Fibroblast of upper back skin (primary cell): ENCODE measurements around the gene ASL.
"Not testable (repeated sequence)": the region's sequence is repeated elsewhere in the genome, so short reads cannot be mapped to it uniquely, and the experiment has no call there.

Source experiments
- DNase-seq: peaks from one replicate; pipeline ENCODE4 v3.0.0-alpha.2; 2013

Gene ASL

GRCh38 chr7:66075590-66076461 is at the start of gene ASL:
ASL (plus strand) TSS chr7:66075819; CDS start chr7:66076082, 263 bp downstream.
- peak; percentile 89 for DNase-seq

- DNase-seq = not testable (repeated sequence)
These were observed 47.3 kb upstream of the ASL start for GRCh38 chr7:66028342-66028741.

GRCh38 chr7:66033471-66034385 is 41.9 kb upstream of the ASL start:
- DNase-seq = no peak

GRCh38 chr7:66034436-66035010 is 41.1 kb upstream of the ASL start:
- peak; percentile 66 for DNase-seq

- no peak for DNase-seq
These were observed 39.2 kb upstream of the ASL start for GRCh38 chr7:66036382-66036781.

- no peak for DNase-seq
These were observed 38.8 kb upstream of the ASL start for GRCh38 chr7:66036788-66037187.

GRCh38 chr7:66039094-66039670 is 36.4 kb upstream of the ASL start:
- DNase-seq = no peak

- DNase-seq = peak; percentile 23
These were observed 31.7 kb upstream of the ASL start for GRCh38 chr7:66043681-66044497.

- DNase-seq = not testable (repeated sequence)
These were observed 31.1 kb upstream of the ASL start for GRCh38 chr7:66044498-66044854.

- DNase-seq = peak; percentile 99
These were observed 28.2 kb upstream of the ASL start for GRCh38 chr7:66047426-66047825.

- DNase-seq = not testable (repeated sequence)
These were observed 25.7 kb upstream of the ASL start for GRCh38 chr7:66049886-66050285.

GRCh38 chr7:66050337-66050957 is 25.2 kb upstream of the ASL start:
- no peak for DNase-seq

- peak; percentile 93 for DNase-seq
These were observed 24.6 kb upstream of the ASL start for GRCh38 chr7:66050990-66051448.

- DNase-seq = no peak
These were observed 23.2 kb upstream of the ASL start for GRCh38 chr7:66052447-66052846.

- DNase-seq = no peak
These were observed 21.6 kb upstream of the ASL start for GRCh38 chr7:66054063-66054462.

- DNase-seq = peak; percentile 75
These were observed 20.2 kb upstream of the ASL start for GRCh38 chr7:66055321-66055956.

- DNase-seq = no peak
These were observed 14.8 kb upstream of the ASL start for GRCh38 chr7:66060796-66061195.

GRCh38 chr7:66069732-66070131 is 5.9 kb upstream of the ASL start:
- no peak for DNase-seq

GRCh38 chr7:66070222-66070621 is 5.4 kb upstream of the ASL start:
- DNase-seq = peak; percentile 54

- not testable (repeated sequence) for DNase-seq
These were observed 3.4 kb upstream of the ASL start for GRCh38 chr7:66072208-66072607.
